Measurements from ENCODE around the gene MKI67. TPM values are rescaled to one million over a fixed set of nuclear protein-coding genes. Genes with fewer than 3 reads are reported as not detected.
"Not testable (repeated sequence)": the region's sequence is repeated elsewhere in the genome, so short reads cannot be mapped to it uniquely, and the experiment has no call there.

MKI67 gene
- total RNA-seq, 1 donor from 2014 or later, result 3.9 TPM

DNA sequence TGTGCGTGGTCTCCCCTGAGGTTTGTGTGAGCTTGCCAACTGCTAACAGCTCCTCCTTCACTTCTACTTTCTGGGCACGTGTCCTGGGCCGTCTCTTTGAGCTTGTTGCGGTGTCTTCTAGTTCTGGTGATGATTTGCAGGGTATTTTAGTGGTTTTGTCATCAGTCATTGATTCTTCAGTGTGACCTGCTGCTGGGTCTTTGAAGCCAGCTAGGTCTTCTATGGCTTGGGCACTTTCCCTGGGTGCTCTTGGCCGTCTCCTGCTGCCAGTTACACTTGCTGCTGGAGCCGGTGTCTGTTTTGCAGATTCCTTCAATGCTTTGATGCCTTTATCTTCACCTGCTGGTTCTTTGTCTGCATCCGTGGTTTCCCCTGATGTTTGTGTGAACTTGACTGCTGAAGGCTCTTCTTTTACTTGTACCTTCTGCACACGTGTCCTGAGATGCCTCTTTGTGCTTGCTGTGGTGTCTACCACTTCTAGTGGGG lies 23.0 kb downstream of the MKI67 start:
- DNase-seq (ENCODE audit: low spot score), result no peak

DNA sequence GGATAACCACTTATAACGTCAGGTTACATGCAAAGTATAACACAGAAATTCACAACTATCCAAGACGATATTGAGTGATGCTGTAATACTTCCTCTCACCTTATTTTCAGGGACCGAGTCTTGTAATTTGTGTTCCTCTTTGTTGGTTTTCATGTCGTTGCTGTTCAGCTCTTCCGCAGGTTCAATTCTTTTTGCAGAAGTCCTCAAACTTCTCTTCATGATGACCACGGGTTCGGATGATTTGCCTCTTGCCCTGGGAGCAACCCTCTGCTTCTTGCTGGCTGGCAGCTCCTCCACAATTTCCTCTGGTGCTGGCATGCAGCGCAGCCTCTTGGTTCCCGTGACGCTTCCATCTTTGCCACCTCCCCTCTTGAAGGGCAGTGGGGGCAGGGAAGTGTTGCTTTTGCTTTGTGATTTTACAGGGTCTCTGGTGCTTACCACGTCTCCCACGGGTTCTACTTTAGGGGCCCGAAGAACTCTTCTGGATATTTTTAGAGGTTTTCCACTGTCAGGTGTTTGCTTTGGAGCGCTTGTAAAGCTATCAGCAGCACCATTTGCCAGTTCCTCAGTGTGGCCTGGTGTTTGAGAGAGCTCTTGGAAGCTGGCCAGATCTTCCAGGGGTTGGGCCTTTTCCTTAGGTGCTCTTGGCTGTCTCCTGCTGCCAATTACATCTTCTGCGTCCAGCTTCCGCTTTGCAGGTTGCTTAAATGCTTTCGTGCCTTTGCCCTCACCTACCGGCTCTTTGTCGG lies 23.6 kb downstream of the MKI67 start:
- no peak for DNase-seq (ENCODE audit: low spot score)

GRCh38 chr10:128101901-128102300 lies 24.3 kb downstream of the MKI67 start:
- DNase-seq (ENCODE audit: low spot score), result no peak

- no peak for DNase-seq (ENCODE audit: low spot score)
Measured at GRCh38 chr10:128099901-128100300, 26.3 kb downstream of the MKI67 start.

GRCh38 chr10:128098631-128099030 lies 27.6 kb downstream of the MKI67 start:
- no peak for DNase-seq (ENCODE audit: low spot score)

DNA sequence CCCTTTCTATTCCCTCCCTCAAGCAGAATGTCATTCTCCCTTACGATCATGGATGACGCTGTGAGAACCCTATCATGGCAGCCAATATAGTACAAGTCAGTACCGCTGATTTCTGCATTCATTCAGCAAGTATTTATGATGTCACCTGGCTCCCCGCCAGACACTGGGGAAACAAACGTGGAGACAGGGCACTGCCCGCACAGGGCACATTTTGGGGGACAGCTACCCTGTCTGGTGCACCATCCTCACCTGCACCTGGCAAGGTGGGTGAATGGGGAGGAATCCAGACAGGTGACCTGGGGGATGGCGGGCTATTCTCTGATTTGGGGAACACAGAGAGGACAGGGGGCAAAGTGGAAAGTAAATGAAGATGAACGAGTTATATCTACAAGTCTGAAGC lies 28.4 kb downstream of the MKI67 start:
- DNase-seq (ENCODE audit: low spot score), result no peak

DNA sequence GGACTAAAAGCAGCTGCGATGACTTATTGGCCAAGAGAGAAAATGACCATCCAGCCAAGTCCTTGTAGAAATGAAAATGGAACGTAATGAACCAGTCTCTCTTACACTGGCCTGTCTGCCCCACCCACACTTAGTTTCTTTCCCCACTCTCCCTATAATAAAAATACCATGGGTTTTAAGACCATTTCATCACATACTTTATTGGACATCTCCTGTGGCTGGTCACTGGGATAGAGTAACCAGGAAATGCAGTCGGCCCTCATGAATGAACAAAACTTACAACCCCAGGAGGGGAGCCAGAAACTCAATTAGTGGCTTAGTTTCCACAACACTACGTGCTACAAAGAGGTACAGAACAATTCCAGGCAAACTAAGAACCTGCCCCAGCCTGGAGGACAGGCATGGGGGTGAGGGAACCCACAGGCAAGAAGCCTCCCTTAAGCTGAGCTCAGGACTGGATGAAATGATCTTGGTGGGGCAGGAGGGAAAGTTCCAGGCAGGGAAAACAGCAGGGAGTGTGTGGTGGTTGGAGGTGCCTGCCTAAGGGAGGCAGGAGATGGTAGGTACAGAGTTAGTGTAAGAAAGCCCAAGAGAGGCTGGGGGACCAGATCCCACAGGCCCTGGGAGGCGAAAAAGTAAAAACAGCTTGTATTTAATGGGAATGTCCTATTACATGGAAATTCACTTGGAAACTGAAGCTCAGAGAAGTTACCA lies 29.6 kb downstream of the MKI67 start:
- no peak for DNase-seq (ENCODE audit: low spot score)

DNA sequence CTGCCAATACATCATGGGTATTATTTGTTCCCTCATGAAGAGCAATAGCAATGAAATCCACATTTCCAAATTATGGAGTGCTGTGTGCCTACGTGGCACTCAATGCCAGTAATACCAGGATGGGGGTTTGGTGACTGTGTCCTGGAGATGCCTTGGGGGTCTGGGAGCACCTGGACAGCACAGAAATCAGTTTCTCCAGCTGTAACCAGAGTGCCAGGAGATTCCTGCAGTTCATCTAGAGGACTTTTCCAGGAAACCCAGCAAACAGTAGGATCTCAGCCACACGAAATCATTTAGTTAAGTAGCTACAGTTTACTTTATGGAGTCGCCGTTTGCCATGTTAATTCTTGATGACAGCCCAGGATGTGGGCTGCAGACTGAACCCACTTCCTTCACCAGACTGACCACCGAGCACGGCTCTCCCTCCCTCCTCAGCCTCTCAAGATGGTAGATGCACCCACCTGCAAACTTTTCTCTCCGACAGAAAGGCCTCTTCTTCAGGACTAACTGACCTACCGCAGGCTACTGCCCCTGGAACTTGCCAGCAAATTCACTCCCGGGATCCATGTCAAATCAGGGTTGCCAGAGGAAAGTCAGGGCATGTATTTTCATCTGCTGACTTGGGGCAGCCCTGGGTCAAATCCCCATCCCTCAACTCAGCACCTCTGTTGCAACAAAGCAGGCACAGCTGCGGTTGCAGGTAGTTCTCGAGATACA lies 30.3 kb downstream of the MKI67 start:
- no peak for DNase-seq (ENCODE audit: low spot score)

- DNase-seq (ENCODE audit: low spot score), result no peak
Measured at GRCh38 chr10:128095027-128095752, 31.0 kb downstream of the MKI67 start.

GRCh38 chr10:128094596-128094995 lies 31.6 kb downstream of the MKI67 start:
- DNase-seq (ENCODE audit: low spot score), result not testable (repeated sequence)

DNA sequence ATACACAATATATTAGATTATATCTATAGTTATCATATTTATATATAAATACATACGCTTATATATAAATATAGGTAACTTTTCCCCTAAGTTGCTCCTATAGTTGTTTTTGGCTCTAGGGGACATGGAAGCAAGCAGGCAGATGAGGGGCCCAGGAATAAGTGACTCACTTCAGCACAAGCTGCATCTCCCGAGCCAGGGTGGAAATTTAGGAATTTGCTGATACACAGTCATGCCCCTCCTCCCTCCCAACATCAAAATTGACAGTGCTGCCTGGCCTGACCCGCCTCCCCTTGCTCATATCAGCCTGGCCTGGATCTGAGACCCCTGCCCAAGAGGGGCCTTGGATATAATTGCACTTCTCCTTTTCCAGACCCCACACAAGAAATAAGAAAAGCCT lies 33.8 kb downstream of the MKI67 start:
- DNase-seq (ENCODE audit: low spot score), result no peak

- no peak for DNase-seq (ENCODE audit: low spot score)
Measured at GRCh38 chr10:128091636-128092210, 34.5 kb downstream of the MKI67 start.

- DNase-seq (ENCODE audit: low spot score), result no peak
Measured at GRCh38 chr10:128087884-128088709, 38.1 kb downstream of the MKI67 start.

DNA sequence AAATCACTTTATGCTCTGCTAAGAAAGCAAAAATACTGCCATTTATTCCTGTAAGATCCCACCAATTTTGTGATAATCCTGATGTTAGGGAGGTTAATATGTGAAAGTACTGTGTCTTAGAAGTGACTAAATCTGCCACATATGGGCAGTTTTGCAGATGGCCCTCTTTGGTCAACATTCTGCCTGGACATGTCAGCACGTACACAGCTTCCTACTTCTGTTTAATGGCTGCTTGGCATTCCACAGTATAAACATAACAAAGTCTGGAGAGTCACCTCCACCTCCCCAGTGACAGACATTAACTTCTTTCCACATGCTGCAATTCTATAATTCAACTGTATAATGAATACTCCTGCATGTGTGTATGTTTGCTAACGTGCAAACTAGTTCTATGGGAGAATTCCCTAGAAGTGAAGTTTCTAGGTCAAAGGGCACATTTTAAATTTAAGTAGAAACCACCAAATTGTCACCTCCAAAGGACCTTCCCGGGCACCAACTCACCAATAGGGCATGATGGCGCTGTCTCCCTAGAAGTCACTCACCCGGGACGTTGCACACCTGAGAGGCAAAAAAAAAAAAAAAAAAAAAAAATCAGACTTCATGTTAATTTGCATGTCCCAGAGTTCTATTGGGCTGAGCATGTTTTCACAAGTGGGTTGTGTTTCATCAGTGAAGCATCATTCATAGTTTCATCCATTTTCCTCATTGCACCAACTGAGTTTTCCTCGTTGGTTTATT lies 38.9 kb downstream of the MKI67 start:
- no peak for DNase-seq (ENCODE audit: low spot score)

DNA sequence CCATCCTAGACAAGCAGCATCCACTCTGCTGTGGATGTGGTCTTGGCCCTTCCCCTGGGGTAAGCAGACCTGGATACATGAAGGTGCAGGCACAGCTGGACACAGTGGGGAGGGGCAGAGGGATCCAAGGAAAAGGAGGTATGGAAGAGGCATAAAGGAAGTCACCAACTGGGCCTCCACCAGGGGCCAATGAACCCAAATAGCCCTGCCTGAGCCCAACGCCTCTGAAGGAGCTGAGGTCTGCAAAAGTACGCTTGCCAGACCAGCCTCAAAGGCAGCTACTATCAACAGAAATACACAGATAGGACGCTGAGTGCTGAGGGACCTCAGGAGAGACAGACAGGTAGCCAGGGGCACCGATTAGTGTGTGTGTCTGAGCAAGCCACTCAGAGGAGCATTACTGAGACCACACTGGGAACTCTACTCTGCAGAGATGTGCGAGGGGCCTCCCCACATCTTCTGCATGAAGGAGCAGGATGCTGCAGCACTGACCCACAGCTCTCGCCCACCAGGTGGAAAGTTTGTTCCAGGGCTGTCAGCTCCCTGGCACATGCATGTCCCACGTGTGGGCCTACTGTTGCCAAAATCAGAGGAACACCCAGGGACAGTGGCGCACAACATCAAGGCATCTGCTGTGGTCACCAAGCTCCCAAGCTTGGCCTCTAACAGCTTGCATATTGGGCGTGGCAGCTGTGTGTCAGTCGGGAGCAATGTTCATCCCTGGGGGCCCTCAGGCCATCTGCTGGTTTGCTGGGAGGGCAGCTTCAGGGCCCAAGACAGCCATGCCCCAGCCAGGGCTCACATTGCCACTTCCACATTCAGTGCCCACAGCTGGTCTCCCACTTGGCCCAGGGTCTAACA lies 40.0 kb downstream of the MKI67 start:
- DNase-seq (ENCODE audit: low spot score), result no peak

DNA sequence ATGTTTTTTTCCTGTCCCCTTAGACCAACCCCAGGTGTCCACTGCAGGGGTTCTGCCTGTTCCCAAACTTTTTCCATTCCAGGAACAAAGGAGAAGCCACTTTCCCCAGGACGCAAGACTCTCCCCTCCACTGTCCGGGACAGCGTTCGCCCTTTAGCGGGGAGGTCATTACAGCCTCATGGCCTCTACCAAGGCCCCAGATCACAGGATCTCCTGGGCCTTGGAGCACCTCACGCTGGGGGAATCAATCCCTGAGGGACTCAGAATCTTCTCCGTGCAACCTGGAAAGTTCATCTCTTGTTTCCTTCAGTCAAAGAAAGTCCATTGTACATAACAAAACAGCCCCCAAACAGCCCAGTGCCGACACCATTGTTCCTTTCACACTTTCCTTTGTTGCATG lies 41.2 kb downstream of the MKI67 start:
- no peak for DNase-seq (ENCODE audit: low spot score)

DNA sequence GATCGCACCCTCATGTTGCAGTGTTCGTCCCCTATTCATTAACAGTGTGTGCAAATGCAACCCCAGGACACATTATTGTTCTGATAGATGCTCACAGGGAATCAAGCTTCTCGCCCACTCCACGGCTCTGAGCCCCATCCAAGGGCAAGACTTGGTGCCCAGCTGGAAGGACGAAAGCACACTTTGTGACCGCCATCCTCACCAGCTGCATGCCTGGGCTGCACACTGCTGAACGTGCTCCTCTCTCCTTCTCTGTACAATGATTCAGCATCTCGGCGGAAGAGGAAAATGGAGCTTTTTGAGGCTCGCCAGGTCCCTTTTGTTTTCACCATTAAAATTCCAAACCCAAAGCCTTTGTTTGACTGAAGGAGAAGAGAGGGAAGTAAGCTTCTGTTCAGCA lies 41.9 kb downstream of the MKI67 start:
- DNase-seq (ENCODE audit: low spot score), result no peak

GRCh38 chr10:128083191-128083895 lies 42.9 kb downstream of the MKI67 start:
- DNase-seq (ENCODE audit: low spot score), result no peak
